Measurements from ENCODE around the gene FBXO11. TPM values are rescaled to one million over a fixed set of nuclear protein-coding genes. Genes with fewer than 3 reads are reported as not detected.

Gene FBXO11
- total RNA-seq: 47.3 and 62.9 TPM in 2 replicates

GRCh38 chr2:47906157-47907038 lies at the start of gene FBXO11:
Gene FBXO11 (minus strand): TSS chr2:47906498. CDS start chr2:47905720, 778 bp downstream.

GRCh38 chr2:47782671-47783485 lies 123.4 kb downstream of the FBXO11 start, which contains the start of gene MSH6:
Gene MSH6 (plus strand): TSS chr2:47783145. CDS start chr2:47783234, 89 bp downstream.

Other genes with a start within 250 kb of the FBXO11 start
- gene MSH6, start 123.4 kb downstream of the FBXO11 start, total RNA-seq: 23.4 and 28.4 TPM in 2 replicates

Data from bronchial smooth muscle cell (primary cell).